Breast epithelium (tissue), 3 donors: Measurements from ENCODE around the gene GPATCH8.

ENCODE experiments used
- CTCF ChIP-seq, 3 donors: fragments of 450-650 bp; IDR thresholded peaks; one replicate each; pipeline ENCODE4 v1.5.1; 2016 to 2017; ENCODE audit warnings: antibody characterized with exemption in 3 of 3, mild to moderate bottlenecking in 3 of 3, moderate library complexity in 3 of 3
- POLR2A ChIP-seq: fragments of 450-650 bp; IDR thresholded peaks from one replicate; pipeline ENCODE4 v1.6.1; 2016; ENCODE audit warnings: antibody characterized with exemption, mild to moderate bottlenecking, moderate library complexity
- POLR2AphosphoS5 ChIP-seq, 3 donors: sonication (generic); formaldehyde crosslinking; IDR thresholded peaks; one replicate each; pipeline ENCODE4 v1.6.1; 2017; ENCODE audit warnings: antibody characterized with exemption in 3 of 3

- TF ChIP-seq CTCF (IDR thresholded peaks at IDR 0.05) (no peak), POLR2AphosphoS5 (IDR thresholded peaks at IDR 0.05) (no peak), POLR2A (no peak)
Measured at GRCh38 chr17:44351961-44352827, 151.0 kb downstream of the GPATCH8 start.
